ENCODE data around the gene LIMCH1. TPM values are rescaled to one million over a fixed set of nuclear protein-coding genes. Genes with fewer than 3 reads are reported as not detected.

LIMCH1 gene
- polyA plus RNA-seq, 1 of the 3 experiments (the other 2 are of a cell fraction), result 1.2 TPM

GRCh38 chr4:41514766-41515481 lies 23.0 kb upstream of the LIMCH1 start:
- H3K79me2 ChIP-seq (ENCODE audit: insufficient read depth), result no peaks in the 10 kb centered on the region
- no peaks in the 10 kb centered on the region for H4K20me1 ChIP-seq (ENCODE audit: insufficient read depth)
- no peaks in the 10 kb centered on the region for H3K27me3 ChIP-seq (ENCODE audit: insufficient read depth)
- TF ChIP-seq, protein P1, sequence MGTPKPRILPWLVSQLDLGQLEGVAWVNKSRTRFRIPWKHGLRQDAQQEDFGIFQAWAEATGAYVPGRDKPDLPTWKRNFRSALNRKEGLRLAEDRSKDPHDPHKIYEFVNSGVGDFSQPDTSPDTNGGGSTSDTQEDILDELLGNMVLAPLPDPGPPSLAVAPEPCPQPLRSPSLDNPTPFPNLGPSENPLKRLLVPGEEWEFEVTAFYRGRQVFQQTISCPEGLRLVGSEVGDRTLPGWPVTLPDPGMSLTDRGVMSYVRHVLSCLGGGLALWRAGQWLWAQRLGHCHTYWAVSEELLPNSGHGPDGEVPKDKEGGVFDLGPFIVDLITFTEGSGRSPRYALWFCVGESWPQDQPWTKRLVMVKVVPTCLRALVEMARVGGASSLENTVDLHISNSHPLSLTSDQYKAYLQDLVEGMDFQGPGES (IDR thresholded peaks at IDR 0.05; ENCODE audit: low read depth, low read length), result no peak
- TF ChIP-seq TCF12 (IDR thresholded peaks at IDR 0.05) (no peak), MEF2A (IDR thresholded peaks at IDR 0.05; ENCODE audit: borderline replicate concordance, low read depth) (no peak), YY1 (IDR thresholded peaks at IDR 0.05; ENCODE audit: low read depth) (no peak), RCOR1 (IDR thresholded peaks at IDR 0.05; ENCODE audit: low read length) (no peak), GABPA (IDR thresholded peaks at IDR 0.05; ENCODE audit: low read depth) (no peak), EP300 (IDR thresholded peaks at IDR 0.05; ENCODE audit: borderline replicate concordance in 1 of 2, low read depth in 1 of 2, low read length in 1 of 2) (no peak), SMC3 (IDR thresholded peaks at IDR 0.05; ENCODE audit: low read depth, low read length) (no peak), RAD21 (IDR thresholded peaks at IDR 0.05; ENCODE audit: low read length) (no peak), TAF1 (IDR thresholded peaks at IDR 0.05; ENCODE audit: borderline replicate concordance, low read depth, low read length) (no peak), REST (IDR thresholded peaks at IDR 0.05; ENCODE audit: low read depth, low read length) (no peak), NRF1 (IDR thresholded peaks at IDR 0.05; ENCODE audit: low read depth, low read length) (no peak), USF1 (IDR thresholded peaks at IDR 0.05; ENCODE audit: borderline replicate concordance, low read depth) (no peak), GATA2 (CRISPR knock-in tag; IDR thresholded peaks at IDR 0.05) (no peak), TEAD4 (IDR thresholded peaks at IDR 0.05; ENCODE audit: borderline replicate concordance, insufficient read depth) (no peak), USF2 (IDR thresholded peaks at IDR 0.05; ENCODE audit: borderline replicate concordance, low read depth, low read length) (no peak)
- TF ChIP-seq, protein P2, sequence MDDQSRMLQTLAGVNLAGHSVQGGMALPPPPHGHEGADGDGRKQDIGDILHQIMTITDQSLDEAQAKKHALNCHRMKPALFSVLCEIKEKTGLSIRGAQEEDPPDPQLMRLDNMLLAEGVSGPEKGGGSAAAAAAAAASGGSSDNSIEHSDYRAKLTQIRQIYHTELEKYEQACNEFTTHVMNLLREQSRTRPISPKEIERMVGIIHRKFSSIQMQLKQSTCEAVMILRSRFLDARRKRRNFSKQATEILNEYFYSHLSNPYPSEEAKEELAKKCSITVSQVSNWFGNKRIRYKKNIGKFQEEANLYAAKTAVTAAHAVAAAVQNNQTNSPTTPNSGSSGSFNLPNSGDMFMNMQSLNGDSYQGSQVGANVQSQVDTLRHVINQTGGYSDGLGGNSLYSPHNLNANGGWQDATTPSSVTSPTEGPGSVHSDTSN (IDR thresholded peaks at IDR 0.05), result no peak
- TF ChIP-seq, protein P3, sequence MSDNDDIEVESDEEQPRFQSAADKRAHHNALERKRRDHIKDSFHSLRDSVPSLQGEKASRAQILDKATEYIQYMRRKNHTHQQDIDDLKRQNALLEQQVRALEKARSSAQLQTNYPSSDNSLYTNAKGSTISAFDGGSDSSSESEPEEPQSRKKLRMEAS (IDR thresholded peaks at IDR 0.05; ENCODE audit: low read depth), result no peak
- no peak overlapping the region for H2AFZ ChIP-seq (ENCODE audit: low read depth)
- no peak overlapping the region for H3K9ac ChIP-seq
- ChIA-PET POLR2A (no interaction called here), CTCF (no interaction called here)
- 71% methylated on average over 14 of the region's 14 CpGs for WGBS (ENCODE audit: low lambda C conversion rate)
- no peak overlapping the region for H3K4me3 ChIP-seq (ENCODE audit: low read depth in 2 of 2, low read length in 1 of 2)
- H3K4me2 ChIP-seq, result no peak overlapping the region
- H3F3A ChIP-seq (replicated peaks; ENCODE audit: insufficient read depth), result no peaks in the 10 kb centered on the region
- DNase-seq, result no peak
- H3K27ac ChIP-seq (ENCODE audit: low read depth in 2 of 2, low read length in 1 of 2), result no peak overlapping the region
- no peaks in the 10 kb centered on the region for H3K9me2 ChIP-seq
- no peaks in the 10 kb centered on the region for H3K36me3 ChIP-seq (replicated peaks in 1 of 2; ENCODE audit: control insufficient read depth in 1 of 2, insufficient read depth in 2 of 2, low read length in 1 of 2)
- no peaks in the 10 kb centered on the region for H3K9me3 ChIP-seq
- H3K4me1 ChIP-seq (ENCODE audit: control insufficient read depth in 1 of 2, insufficient read depth in 2 of 2, low read depth in 1 of 2, low read length in 1 of 2), result no peaks in the 10 kb centered on the region
